Mesenchymal stem cell (in vitro differentiated cells and primary cell): ENCODE results near the gene RIMS3.

Experiments
- DNase-seq: peaks from one replicate; pipeline ENCODE4 v3.0.0-alpha.2; 2013
- H2AFZ ChIP-seq: one replicate; pipeline ENCODE4 v1.6.1; 2013; ENCODE audit warnings: low read depth, mild to moderate bottlenecking, control low read depth, inconsistent platforms, low read length, moderate library complexity
- H2AK5ac ChIP-seq: 2 replicates; pipeline ENCODE4 v1.6.1; 2013; ENCODE audit warnings: low read length, moderate library complexity, mild to moderate bottlenecking, inconsistent platforms; ENCODE audit not compliant: severe bottlenecking
- H2BK120ac ChIP-seq: one replicate; pipeline ENCODE4 v1.6.1; 2013; ENCODE audit warnings: low read depth, mild to moderate bottlenecking, inconsistent platforms, low read length, moderate library complexity
- H2BK12ac ChIP-seq, 2 experiments: one replicate each; pipeline ENCODE4 v1.6.1; 2013; ENCODE audit warnings: inconsistent platforms in 2 of 2, low read length in 2 of 2, mild to moderate bottlenecking in 2 of 2, moderate library complexity in 2 of 2, control low read depth in 1 of 2
- H2BK15ac ChIP-seq: one replicate; pipeline ENCODE4 v1.6.1; 2013; ENCODE audit warnings: mild to moderate bottlenecking, low read depth, inconsistent platforms; ENCODE audit not compliant: poor library complexity, severe bottlenecking
- H2BK5ac ChIP-seq: 2 replicates; pipeline ENCODE4 v1.6.1; 2013; ENCODE audit warnings: low read depth, mild to moderate bottlenecking, low read length, control low read depth, inconsistent platforms; ENCODE audit not compliant: poor library complexity, severe bottlenecking
- H3K14ac ChIP-seq, 2 experiments: one replicate each; pipeline ENCODE4 v1.6.1; 2013; ENCODE audit warnings: inconsistent platforms in 2 of 2, low read length in 2 of 2, control low read depth in 1 of 2, mild to moderate bottlenecking in 1 of 2, moderate library complexity in 1 of 2
- H3K18ac ChIP-seq, 2 experiments: one replicate each; pipeline ENCODE4 v1.6.1; 2013; ENCODE audit warnings: inconsistent platforms in 2 of 2, low read length in 2 of 2, control low read depth in 1 of 2, low read depth in 1 of 2, mild to moderate bottlenecking in 1 of 2
- H3K23ac ChIP-seq, 2 experiments: one replicate each; pipeline ENCODE4 v1.6.1; 2013; ENCODE audit warnings: inconsistent platforms in 2 of 2, low read length in 2 of 2, mild to moderate bottlenecking in 2 of 2, moderate library complexity in 2 of 2, control low read depth in 1 of 2
- H3K27ac ChIP-seq: 2 replicates; pipeline ENCODE4 v1.5.1; 2013; ENCODE audit warnings: mild to moderate bottlenecking, moderate library complexity, low read length, control low read depth, inconsistent platforms; ENCODE audit not compliant: poor library complexity, severe bottlenecking
- H3K27me3 ChIP-seq, 2 experiments: 2 replicates each; pipeline versions ENCODE4 v1.6.1 to v1.7.0; 2013; ENCODE audit warnings: low read length in 2 of 2, mild to moderate bottlenecking in 2 of 2, moderate library complexity in 2 of 2, control low read depth in 1 of 2, inconsistent platforms in 1 of 2; ENCODE audit not compliant: control insufficient read depth in 1 of 2, insufficient read depth in 1 of 2
- H3K36me3 ChIP-seq, 2 experiments: 2 replicates each; pipeline versions ENCODE4 v1.6.1 to v1.7.0; 2013; ENCODE audit warnings: low read length in 2 of 2, control low read depth in 1 of 2, inconsistent platforms in 1 of 2, low read depth in 1 of 2, mild to moderate bottlenecking in 1 of 2; ENCODE audit not compliant: insufficient read depth in 2 of 2, control insufficient read depth in 1 of 2
- H3K4ac ChIP-seq, 2 experiments: one replicate each; pipeline ENCODE4 v1.6.1; 2013; ENCODE audit warnings: inconsistent platforms in 2 of 2, low read length in 2 of 2, mild to moderate bottlenecking in 2 of 2, moderate library complexity in 2 of 2, control low read depth in 1 of 2, low read depth in 1 of 2
- H3K4me1 ChIP-seq: 2 replicates; pipeline ENCODE4 v1.6.1; 2013; ENCODE audit warnings: low read depth, low read length, control low read depth; ENCODE audit not compliant: control insufficient read depth, insufficient read depth
- H3K4me2 ChIP-seq: 2 replicates; pipeline ENCODE4 v1.6.1; 2013; ENCODE audit warnings: low read length, mild to moderate bottlenecking, inconsistent platforms; ENCODE audit not compliant: poor library complexity, severe bottlenecking
- H3K4me3 ChIP-seq, 2 experiments: 2 replicates each; pipeline versions ENCODE4 v1.5.1 to v1.7.0; 2013; ENCODE audit warnings: low read length in 2 of 2, mild to moderate bottlenecking in 2 of 2, control low read depth in 1 of 2, low read depth in 1 of 2; ENCODE audit not compliant: insufficient read depth in 1 of 2
- H3K79me1 ChIP-seq: replicated peaks from 2 replicates; pipeline ENCODE4 v1.6.1; 2013; ENCODE audit warnings: mild to moderate bottlenecking, control low read depth, low read length, inconsistent platforms; ENCODE audit not compliant: poor library complexity, severe bottlenecking
- H3K9ac ChIP-seq: 2 replicates; pipeline ENCODE4 v1.7.0; 2013; ENCODE audit warnings: mild to moderate bottlenecking, low read length, moderate library complexity
- H3K9me3 ChIP-seq: 2 replicates; pipeline ENCODE4 v1.7.0; 2013; ENCODE audit warnings: mild to moderate bottlenecking, low read length; ENCODE audit not compliant: control insufficient read depth
- H4K8ac ChIP-seq: one replicate; pipeline ENCODE4 v1.6.1; 2013; ENCODE audit warnings: inconsistent platforms, mild to moderate bottlenecking, low read length, moderate library complexity
- H4K91ac ChIP-seq: one replicate; pipeline ENCODE4 v1.6.1; 2013; ENCODE audit warnings: mild to moderate bottlenecking, low read length, inconsistent platforms
- WGBS: methylation state at CpG from one replicate; pipeline ENCODE4 v1.1.7; 2013; ENCODE audit warnings: mixed read lengths; 5-methylcytosine and 5-hydroxymethylcytosine counted together

The RIMS3 gene

GRCh38 chr1:40662151-40662550 lies 3.3 kb downstream of the RIMS3 start:
- no peak for DNase-seq
- no peak overlapping the region for H2BK120ac ChIP-seq
- no peak overlapping the region for H3K4ac ChIP-seq
- no peaks in the 10 kb centered on the region for H3K79me1 ChIP-seq
- H3K9me3 ChIP-seq, result no peaks in the 10 kb centered on the region
- H3K4me2 ChIP-seq, result no peak overlapping the region
- H3K4me3 ChIP-seq, result no peak overlapping the region
- WGBS, result 77% methylated on average over 6 of the region's 6 CpGs
- no peak overlapping the region for H3K18ac ChIP-seq
- no peak overlapping the region for H3K9ac ChIP-seq
- H3K36me3 ChIP-seq, result no peaks in the 10 kb centered on the region
- H3K14ac ChIP-seq, result no peak overlapping the region
- H2BK15ac ChIP-seq, result no peak overlapping the region
- H2BK12ac ChIP-seq, result no peak overlapping the region
- peaks cover 13% of the 10 kb centered on the region for H3K4me1 ChIP-seq
- no peak overlapping the region for H3K27ac ChIP-seq
- H2BK5ac ChIP-seq, result no peak overlapping the region
- H4K91ac ChIP-seq, result no peak overlapping the region
- H2AFZ ChIP-seq, result no peak overlapping the region
- H3K27me3 ChIP-seq, result peaks cover 53 to 74% of the 10 kb centered on the region in 2 experiments
- H2AK5ac ChIP-seq, result no peak overlapping the region
- no peak overlapping the region for H3K23ac ChIP-seq
- H4K8ac ChIP-seq, result no peak overlapping the region

GRCh38 chr1:40661678-40662077 lies 3.8 kb downstream of the RIMS3 start:
- Histone ChIP-seq H3K14ac (no peak overlapping the region), H4K8ac (no peak overlapping the region), H2BK120ac (no peak overlapping the region), H3K4me1 (peaks cover 13% of the 10 kb centered on the region), H3K18ac (no peak overlapping the region), H2BK12ac (no peak overlapping the region), H3K79me1 (no peaks in the 10 kb centered on the region), H3K23ac (no peak overlapping the region), H3K4ac (no peak overlapping the region), H3K9me3 (no peaks in the 10 kb centered on the region), H3K36me3 (no peaks in the 10 kb centered on the region), H2AFZ (no peak overlapping the region), H3K27ac (no peak overlapping the region), H3K27me3 (peaks cover 58 to 74% of the 10 kb centered on the region in 2 experiments), H2BK15ac (no peak overlapping the region), H3K4me2 (no peak overlapping the region), H2BK5ac (no peak overlapping the region), H2AK5ac (no peak overlapping the region), H3K9ac (no peak overlapping the region), H4K91ac (no peak overlapping the region), H3K4me3 (no peak overlapping the region)
- DNase-seq, result no peak
- 80% methylated on average over 5 of the region's 5 CpGs for WGBS

GRCh38 chr1:40659649-40659947 lies 5.9 kb downstream of the RIMS3 start:
- WGBS, result 65% methylated on average over 7 of the region's 7 CpGs
- no peak overlapping the region for H2AFZ ChIP-seq
- H3K23ac ChIP-seq, result no peak overlapping the region
- no peak overlapping the region for H3K4me2 ChIP-seq
- H3K18ac ChIP-seq, result no peak overlapping the region
- H3K9me3 ChIP-seq, result no peaks in the 10 kb centered on the region
- no peak overlapping the region for H4K91ac ChIP-seq
- no peak overlapping the region for H2AK5ac ChIP-seq
- no peak overlapping the region for H2BK12ac ChIP-seq
- peaks cover 53 to 73% of the 10 kb centered on the region in 2 experiments for H3K27me3 ChIP-seq
- no peak overlapping the region for H3K14ac ChIP-seq
- peaks cover 6% of the 10 kb centered on the region for H3K4me1 ChIP-seq
- no peak overlapping the region for H3K27ac ChIP-seq
- no peak for DNase-seq
- H3K4me3 ChIP-seq, result no peak overlapping the region
- H4K8ac ChIP-seq, result no peak overlapping the region
- no peak overlapping the region for H2BK15ac ChIP-seq
- H3K4ac ChIP-seq, result no peak overlapping the region
- no peaks in the 10 kb centered on the region for H3K36me3 ChIP-seq
- H3K79me1 ChIP-seq, result no peaks in the 10 kb centered on the region
- H2BK120ac ChIP-seq, result no peak overlapping the region
- H3K9ac ChIP-seq, result no peak overlapping the region
- no peak overlapping the region for H2BK5ac ChIP-seq

GRCh38 chr1:40658751-40659648 lies 6.5 kb downstream of the RIMS3 start:
- Histone ChIP-seq H4K8ac (no peak overlapping the region), H3K14ac (no peak overlapping the region), H3K4me2 (no peak overlapping the region), H3K23ac (no peak overlapping the region), H3K27me3 (peaks cover 53 to 72% of the 10 kb centered on the region in 2 experiments), H2BK12ac (no peak overlapping the region), H2BK5ac (no peak overlapping the region), H2AK5ac (no peak overlapping the region), H4K91ac (no peak overlapping the region), H3K79me1 (no peaks in the 10 kb centered on the region), H3K36me3 (no peaks in the 10 kb centered on the region), H3K9me3 (no peaks in the 10 kb centered on the region), H3K27ac (no peak overlapping the region), H3K4ac (no peak overlapping the region), H3K4me1 (peaks cover 7% of the 10 kb centered on the region), H2BK15ac (no peak overlapping the region), H3K9ac (no peak overlapping the region), H3K4me3 (no peak overlapping the region), H3K18ac (no peak overlapping the region), H2BK120ac (no peak overlapping the region), H2AFZ (no peak overlapping the region)
- WGBS, result 66% methylated on average over 16 of the region's 16 CpGs
- no peak for DNase-seq
